Testis (tissue), 2 donors: ENCODE data around the gene COX14.

Source experiments
- CTCF ChIP-seq, 3 experiments: fragments of 450-650 bp in 2 of 3; fragments of 200-600 bp in 1 of 3; sonication (generic) in 1 of 3; IDR thresholded peaks; one replicate each; pipeline ENCODE4 v1.5.1; 2016 to 2019; ENCODE audit warnings: antibody characterized with exemption in 3 of 3, mild to moderate bottlenecking in 2 of 3, moderate library complexity in 1 of 3
- POLR2A ChIP-seq: fragments of 450-650 bp; IDR thresholded peaks from one replicate; pipeline ENCODE4 v1.6.1; 2017; ENCODE audit warnings: antibody characterized with exemption, mild to moderate bottlenecking, moderate library complexity

DNA sequence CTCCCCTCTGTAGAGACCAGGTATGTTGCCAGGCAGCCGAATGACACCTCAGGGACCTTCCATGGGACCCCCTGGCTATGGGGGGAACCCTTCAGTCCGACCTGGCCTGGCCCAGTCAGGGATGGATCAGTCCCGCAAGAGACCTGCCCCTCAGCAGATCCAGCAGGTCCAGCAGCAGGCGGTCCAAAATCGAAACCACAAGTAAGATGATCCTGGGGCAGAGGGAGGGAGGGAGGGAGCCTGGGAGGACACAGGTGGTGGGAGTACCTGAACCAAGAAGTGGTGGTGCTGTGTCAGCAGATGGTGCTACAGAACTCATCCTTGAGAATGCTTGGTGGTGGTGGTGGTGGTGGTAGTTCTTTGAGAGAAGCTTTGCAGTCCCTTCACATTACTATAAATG, 25.9 kb upstream of the COX14 start:
- TF ChIP-seq POLR2A, result no peak
- TF ChIP-seq CTCF (IDR thresholded peaks at IDR 0.05), result no peak
